GM19193 (cell line): ENCODE data around the gene KRTAP4-11.

Source experiments
- POLR2A ChIP-seq: IDR thresholded peaks from 4 replicates; pipeline ENCODE4 v1.6.1; 2011; ENCODE audit not compliant: insufficient read depth, insufficient read length; ENCODE audit errors: extremely low read depth

The KRTAP4-11 gene

GRCh38 chr17:41076788-41077187 lies 41.4 kb downstream of the KRTAP4-11 start:
- TF ChIP-seq POLR2A = no peak

- TF ChIP-seq POLR2A = no peak
Observed at GRCh38 chr17:41073676-41074075, 44.5 kb downstream of the KRTAP4-11 start.

DNA sequence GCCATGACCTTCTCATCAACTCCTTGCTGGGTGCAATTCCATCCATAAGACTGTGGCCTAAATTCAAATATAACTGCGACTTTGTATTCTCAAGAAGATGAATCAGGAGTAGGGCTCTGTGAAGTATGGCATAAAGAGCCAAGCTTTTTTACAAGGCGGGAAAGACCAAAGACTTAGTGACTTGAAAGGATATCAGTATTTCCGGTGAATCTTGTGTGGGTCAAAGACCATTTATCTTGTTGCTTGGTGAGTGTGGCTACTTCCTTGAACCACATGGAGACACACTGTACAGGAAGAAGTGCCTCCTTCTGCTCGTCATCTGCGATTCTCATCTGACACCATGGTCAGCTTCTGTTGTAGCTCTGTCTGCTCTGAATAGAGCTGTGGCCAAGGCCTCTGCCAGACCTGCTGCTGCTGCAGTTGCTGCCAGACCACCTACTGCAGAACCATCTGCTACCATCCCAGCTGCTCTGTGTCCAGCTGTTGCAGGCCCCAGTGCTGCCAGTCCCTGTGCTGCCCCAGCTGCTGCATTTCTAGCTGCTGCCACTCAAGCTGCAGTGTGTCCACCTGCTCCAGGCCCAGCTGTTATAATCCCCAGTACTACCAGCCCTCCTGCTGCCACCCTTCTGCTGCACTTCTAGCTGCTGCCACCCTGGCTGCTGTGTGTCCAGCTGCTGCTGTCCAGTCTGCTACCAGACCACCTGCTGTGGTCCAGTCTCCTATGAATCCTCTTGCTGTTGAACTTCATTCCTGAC lies 46.4 kb downstream of the KRTAP4-11 start:
- TF ChIP-seq POLR2A = no peak

DNA sequence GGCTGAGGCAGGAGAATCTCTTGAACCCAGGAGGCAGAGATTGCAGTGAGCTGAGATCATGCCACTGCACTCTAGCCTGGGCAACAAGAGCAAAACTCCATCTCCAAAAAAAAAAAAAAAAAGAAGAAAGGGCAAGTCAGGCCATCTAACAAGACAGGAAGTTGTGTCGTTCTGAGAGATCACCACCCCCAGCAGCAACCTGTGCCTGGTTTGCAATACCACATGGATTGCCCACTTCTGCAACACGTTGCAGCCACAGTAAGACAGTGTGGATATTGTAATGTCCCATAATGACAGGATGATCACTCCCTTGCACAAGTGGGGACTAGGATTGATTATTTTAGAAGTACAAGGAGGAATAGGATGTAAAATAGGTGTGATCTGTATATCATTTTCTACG lies 49.1 kb downstream of the KRTAP4-11 start:
- TF ChIP-seq POLR2A = no peak

DNA sequence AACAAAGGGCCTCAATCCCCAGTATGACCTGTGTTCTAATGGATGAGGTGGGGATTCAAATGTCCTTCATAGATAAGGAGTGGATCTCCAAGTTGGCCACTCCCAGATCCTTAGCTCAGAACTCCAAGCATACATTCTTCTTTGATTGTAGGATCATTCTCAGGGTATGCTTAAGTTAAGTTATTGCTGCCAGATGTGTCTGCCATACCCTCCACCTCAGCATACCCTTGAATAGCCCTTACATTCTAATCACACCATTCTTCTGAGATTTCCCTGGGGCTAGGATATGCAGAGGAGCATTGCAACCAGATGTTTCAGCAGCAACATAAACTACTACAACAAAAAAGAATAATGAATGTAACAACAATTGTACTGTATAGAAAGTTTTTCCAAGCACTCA lies 50.9 kb downstream of the KRTAP4-11 start:
- no peak for TF ChIP-seq POLR2A
